HG03378 (cell line): ENCODE measurements around the gene LIMS3.
"Not testable (repeated sequence)": the region's sequence is repeated elsewhere in the genome, so short reads cannot be mapped to it uniquely, and the experiment has no call there.

Experiments
- ATAC-seq: cut with Tn5 transposase; IDR thresholded peaks from one replicate; pipeline ENCODE4 v1.9.1; 2021; ENCODE audit warnings: mild to moderate bottlenecking, moderate library complexity; ENCODE audit not compliant: unreplicated experiment

The LIMS3 gene, protein sequence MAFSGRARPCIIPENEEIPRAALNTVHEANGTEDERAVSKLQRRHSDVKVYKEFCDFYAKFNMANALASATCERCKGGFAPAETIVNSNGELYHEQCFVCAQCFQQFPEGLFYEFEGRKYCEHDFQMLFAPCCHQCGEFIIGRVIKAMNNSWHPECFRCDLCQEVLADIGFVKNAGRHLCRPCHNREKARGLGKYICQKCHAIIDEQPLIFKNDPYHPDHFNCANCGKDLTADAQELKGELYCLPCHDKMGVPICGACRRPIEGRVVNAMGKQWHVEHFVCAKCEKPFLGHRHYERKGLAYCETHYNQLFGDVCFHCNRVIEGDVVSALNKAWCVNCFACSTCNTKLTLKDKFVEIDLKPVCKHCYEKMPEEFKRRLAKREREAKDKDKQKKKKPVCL

DNA sequence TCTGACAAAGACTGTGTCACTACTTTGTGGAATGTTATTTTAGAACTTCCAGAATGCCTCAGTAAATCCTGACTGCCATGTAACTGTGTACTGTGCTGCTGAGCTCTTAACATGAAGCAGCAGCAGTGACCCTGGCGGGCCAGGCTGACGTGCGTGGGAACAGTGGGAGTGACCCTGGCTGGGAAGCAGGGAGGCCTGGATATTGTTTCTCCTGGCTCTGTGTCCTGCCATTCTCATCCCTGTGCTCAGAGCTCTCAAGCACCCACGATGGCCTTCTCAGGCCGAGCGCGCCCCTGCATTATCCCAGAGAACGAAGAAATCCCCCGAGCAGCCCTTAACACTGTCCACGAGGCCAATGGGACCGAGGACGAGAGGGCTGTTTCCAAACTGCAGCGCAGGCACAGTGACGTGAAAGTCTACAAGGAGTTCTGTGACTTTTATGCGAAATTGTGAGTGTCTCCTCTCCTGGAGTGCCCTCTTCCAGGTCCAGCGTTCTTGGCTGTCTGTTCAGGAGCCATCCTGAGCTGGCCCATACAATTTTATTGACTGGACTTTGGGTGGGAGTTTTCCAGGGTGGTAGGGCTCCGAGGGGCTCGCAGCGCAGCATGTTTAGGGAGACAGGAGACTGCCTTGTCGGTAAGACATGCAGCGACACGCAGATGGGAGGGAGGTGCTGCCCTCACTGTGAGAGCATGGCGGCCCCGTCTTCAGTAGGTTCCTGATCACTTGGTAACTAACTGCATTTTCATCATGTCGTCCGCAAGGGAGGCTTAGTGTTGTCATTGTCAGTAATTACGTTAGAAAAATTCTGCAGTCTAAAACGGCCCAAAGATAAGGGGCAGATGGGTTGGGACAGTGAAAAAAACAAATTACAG lies at the start of gene LIMS3:
Gene LIMS3 (plus strand): TSS at position 227 of the 875 bp plus-strand sequence. CDS start 41 bp downstream, at position 268.
- not testable (repeated sequence) for ATAC-seq

DNA sequence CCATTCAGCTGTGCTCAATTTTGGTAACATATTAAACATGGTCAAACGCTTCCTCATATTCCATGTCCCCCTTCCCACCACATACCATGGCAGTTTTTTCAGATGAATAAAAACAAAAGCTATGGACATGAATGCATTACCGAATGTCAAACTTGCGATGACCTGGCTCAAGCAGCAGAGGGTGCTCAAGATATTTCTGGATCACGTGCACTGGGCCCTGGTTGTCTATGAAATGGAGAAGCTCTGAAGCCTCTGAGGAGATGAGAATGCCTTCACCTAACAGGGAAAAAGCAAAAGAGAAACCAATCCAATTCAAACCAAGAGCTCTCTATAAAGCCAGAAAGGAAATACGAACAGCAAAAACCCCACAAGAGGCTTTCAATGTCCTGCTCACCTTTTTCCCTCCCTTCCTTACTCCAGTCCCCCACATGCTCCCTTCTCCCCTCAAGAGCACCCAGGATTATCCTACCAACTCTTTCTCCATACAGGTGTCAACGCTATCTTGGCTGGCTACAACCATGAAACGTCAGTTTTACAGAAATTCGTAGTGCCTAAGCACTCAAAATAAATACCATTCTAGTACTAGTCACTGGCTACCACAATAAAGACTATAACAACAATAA lies 27.2 kb upstream of the LIMS3 start:
- ATAC-seq = peak; percentile 69

DNA sequence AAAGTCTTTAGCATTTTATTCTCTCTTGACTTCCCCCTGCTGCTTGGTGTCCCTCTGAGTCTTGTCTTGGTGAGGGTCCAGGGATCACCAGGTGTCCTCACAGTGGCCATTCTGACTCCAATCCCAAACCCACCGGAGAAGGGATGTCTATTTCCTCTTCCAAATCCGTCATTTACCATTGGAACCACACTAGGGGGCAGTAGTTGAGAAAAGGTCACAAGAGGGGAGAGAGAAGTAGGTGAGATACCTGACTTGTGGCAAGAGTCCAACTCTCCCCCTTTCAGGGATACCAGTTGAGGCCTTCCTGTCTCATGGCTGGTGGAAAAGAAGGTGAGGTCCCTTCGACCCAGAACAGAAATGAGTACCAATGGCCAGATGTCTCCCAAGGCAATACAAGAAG lies 21.9 kb upstream of the LIMS3 start:
- not testable (repeated sequence) for ATAC-seq

DNA sequence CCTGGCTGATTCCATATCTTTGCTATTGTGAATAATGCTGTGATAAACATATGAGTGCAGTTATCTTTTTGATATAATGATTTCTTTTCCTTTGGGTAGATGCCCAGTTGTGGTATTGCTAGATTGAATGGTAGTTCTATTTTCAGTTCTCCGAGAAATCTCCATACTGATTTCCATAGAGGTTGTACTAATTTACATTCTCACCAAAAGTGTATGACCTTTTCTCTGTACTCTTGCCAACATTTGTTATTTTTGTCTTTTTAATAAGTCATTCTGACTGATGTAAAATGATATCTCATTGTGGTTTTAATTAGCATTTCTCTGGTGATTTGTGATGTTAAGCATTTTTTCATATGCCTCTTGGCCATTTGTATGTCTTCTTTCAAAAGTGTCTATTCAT lies 16.4 kb upstream of the LIMS3 start:
- not testable (repeated sequence) for ATAC-seq

DNA sequence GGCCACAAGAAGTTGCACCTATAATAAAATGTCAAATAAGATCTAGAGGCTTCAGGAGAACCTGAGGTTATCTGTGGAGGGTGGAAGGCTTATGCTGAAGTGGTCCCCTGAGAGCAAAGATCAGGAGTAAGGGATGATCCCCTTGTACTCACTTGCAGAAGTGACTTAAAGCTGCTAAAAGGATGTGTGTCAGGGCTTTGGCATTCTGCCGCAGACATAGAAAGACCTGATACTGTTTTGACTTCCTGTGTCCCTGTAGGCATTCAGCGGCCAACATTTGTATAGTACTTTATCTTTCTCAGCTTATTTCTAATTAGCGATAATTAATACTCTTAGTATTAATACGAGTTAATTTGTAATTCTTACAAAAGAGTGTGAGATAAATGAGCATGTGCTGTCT lies 10.1 kb upstream of the LIMS3 start:
- ATAC-seq = not testable (repeated sequence)

DNA sequence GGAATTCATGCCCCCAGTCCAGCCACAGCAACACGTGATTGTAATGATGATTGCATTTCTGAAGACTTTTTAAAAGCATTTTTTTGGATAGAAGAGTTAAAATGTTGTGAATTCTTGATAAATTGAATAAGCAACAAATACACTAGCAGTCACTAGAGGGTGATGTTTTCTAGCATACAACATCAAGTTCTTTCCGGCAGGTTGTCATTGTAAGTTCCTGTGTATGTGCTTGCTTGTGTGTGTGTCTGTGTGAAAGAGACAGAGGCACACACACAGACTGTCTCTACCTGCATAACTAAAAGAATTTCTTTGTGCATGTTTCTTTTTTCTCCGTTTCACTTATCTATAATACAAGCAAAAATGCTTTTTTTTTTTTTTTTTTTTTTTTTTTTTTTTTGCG lies 8.6 kb upstream of the LIMS3 start:
- ATAC-seq = not testable (repeated sequence)

DNA sequence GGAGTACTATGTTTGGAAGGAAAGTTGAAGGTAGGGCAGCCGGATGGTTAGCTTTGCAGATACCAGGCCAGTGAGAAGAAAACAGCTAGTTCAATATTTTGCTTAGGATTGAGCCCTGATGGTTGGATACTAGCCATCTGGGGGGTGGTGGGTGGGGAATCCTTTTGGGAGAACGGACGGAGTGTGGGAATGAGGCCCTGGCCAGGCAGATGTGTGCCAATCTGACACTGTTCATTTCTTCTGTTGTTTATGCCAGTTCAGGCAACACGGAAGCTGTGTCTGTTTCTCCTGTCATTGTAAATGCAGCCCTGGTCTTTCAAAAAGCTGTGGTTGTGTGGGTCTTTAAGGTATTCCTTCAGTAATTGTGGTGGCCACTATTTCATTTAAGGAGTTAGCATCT lies 7.5 kb upstream of the LIMS3 start:
- ATAC-seq = not testable (repeated sequence)

DNA sequence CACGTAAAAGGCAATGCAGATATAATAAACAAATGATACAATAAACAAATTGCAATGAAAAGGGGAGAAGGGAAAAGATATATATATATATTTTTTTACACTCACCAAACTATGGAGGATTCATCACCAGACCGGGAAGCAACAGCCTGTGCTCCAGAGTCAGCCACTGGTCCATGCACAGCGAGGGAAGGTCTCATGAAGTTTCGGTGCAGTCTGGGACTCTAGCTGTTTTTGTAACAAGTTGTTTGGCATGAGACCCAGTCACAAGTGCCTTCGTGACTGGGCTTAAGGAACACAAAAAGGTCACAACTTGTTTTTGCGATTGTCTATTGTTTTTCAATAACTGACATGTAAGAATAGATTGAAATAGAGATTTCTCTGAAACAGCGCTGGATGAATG lies 4.8 kb upstream of the LIMS3 start:
- ATAC-seq = not testable (repeated sequence)

DNA sequence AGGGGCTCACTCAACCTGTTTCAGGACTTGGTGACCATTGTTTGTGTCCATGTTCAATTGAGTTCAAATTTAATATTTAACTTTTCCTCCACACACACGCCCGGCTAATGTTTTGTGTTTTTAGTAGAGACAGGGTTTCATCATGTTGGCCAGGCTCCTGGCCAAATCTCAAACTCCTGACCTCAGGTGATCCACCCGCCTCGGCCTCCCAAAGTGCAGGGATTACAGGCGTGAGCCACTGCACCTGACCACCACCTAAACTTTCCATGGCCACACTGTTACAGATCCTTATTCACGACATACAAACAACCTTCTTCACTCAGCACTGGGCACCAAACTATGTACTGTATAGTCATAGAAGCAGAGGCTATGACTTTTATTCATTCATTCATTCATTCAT lies 4.3 kb upstream of the LIMS3 start:
- not testable (repeated sequence) for ATAC-seq

DNA sequence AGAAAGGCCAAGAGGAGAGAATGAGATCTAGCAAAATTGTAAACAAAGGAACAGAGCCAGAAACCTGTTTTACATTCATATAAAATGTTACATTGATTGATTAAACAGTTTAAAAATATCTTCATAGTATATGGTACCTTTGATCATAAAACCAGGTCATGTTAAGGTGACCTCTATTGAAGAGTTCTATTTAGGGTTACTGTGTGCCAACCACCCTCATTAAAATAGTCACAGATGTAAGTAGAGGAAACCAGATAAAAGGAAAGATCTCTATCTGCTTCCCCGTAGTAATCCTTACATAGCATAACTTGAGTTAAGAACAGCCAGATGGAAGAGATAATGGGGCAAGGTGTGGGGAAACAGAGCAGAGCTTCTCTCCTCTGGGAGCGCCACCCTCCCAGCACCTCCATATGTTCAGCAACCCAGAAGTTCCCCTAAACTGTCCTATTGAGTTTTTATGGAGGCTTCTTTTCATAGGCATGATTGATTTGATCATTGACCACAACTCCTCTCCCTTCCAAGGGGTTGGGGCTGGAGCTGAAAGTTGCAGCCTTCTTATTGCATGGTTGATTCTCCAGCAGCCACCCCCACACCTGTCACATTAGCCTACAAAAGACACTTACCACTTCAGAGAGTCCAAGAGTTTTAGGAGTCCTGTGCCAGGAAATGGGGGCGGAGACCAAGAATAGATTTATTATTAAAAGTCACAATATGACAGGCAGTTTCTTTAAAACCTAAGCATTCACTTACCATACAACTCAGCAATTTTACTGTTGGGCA lies 3.2 kb upstream of the LIMS3 start:
- ATAC-seq = not testable (repeated sequence)

DNA sequence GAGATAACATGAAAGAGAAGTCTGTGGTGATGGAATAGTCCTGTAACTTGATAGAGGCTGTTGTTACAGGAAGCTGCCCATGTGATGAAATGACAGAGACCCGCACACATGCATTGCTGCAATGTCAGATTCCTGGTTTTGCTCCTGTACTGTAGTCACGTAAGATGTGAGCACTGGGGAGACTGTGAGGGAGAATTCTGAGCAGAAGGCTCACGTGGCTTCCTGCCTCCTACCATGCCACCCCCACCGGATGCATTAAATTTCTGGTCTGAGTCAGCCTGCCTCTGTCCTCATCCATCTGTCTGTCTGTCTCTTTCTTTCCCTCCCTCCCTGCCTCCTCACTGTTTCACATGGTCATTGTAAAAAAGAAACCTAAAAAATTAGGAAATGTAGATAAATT lies 2.3 kb upstream of the LIMS3 start:
- peak; percentile 90 for ATAC-seq

DNA sequence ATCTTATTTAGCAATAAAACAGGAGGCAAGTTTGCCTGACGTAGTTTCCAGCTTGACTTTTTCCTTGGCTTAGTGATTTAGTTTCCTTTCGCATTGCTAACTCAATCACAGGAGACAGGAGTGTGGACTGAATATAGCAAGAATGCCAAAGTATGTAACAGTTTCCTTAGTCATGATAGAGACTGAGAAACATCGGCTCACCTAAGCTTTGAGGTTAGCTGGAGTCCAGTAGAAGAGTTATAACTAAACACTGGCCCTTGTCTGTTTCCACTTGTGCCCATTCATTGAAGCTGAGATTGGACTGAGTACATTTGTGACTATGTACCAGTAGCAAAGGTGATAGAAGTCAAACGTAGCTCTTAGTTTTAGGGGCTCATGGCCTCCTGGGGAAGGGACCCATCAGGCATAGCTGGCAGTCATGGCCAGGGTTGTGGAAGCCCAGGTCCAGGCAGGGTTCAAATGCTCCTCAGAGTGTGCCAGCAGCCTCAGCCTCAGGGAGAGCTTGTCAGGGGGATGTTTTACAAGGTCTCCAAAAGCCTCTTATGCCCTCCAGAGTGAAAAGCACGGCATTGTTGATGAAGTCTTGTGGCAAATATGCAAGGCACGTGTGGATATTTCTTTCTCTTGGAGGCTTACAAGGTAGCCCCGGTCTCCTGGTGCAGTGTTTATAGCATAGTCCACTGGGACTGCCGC lies 573 bp upstream of the LIMS3 start:
- not testable (repeated sequence) for ATAC-seq

DNA sequence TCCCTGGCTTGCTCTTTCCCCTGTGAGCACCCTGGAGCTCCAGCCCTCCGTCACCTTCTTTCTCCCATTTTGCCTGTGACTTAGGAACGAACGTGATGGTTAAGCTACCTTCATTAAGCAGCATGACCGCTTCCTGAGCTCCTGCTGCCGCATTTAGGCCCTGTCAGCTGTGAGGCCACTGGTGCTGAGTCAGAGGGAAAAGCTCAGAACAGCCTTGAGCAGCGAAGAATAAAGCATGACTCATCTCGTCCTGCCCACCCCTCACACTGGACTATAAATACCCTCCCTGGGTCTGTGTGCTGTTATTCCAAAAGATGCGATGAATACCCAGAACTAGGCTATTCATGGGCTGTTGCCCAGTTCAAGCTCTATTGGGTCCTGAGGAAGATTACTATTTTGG lies 7.3 kb downstream of the LIMS3 start:
- peak; percentile 88 for ATAC-seq

DNA sequence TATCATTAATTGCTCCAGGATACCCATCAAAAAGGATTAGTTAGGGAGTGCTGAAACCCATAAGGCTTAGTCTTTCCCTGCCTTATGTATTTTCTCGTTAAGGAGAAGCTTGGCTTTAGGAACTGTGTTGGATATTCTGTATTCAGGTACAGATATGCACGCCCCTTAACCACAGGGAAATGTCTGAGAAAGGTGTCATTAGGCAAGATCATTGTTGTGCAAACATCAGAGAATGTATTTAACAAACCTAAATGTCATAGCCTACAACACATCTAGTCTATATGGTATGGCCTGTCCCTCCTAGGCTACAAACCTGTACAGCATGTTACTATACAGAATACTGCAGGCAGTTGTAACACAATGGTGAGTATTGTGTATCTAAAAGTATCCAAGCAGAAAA lies 10.1 kb downstream of the LIMS3 start:
- not testable (repeated sequence) for ATAC-seq

DNA sequence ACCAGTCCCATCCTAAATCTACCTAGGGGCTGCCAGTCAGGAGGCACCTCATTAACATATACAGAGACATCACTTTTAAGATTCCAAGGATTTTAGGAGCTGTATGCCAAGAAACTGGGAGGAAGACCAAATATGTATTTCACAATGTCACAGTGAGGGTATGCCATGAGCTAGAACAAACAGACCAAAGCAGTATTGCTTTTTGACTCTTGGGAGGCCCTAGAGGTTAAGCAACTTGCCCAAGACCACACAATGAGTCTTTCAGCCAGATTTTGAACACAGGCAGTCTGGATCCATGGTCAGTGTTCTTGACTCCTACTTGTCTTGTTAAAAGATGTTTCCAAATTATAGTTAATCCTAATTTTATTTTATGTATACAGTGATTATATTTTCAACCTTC lies 12.3 kb downstream of the LIMS3 start:
- ATAC-seq = not testable (repeated sequence)

DNA sequence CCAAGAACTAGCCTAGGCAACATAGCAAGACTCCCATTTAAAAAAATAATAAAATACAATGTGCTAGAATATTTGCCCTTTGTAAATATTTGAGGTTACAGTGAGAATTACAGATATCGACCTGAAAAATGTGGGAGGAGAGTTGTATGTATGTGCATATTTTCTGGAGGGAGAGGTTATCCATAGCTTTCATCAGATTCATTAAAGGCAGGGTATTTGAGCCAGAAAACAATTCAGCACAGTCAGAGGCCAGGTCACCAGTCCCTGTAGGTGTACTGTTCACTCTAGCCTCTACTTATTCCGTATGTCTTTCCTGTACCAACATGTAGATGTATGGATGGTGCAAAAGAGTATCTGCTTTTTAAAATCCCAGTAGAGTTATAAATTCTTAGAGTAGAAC lies 15.4 kb downstream of the LIMS3 start:
- not testable (repeated sequence) for ATAC-seq

DNA sequence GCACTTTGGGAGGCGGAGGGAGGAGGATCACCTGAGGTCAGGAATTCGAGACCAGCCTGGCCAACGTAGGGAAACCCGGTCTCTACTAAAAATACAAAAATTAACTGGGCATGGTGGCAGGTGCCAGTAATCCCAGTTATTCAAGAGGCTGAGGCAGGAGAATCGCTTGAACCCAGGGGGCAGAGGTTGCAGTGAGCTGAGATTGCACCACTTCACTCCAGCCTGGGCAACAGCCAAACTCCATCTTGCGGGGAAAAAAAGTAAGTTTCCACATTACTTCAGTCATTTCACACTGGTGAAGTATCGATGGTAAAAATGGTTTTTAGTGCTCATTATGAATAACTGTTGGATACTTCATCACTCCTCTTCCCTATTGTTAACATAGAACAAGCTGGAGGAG lies 16.1 kb downstream of the LIMS3 start:
- ATAC-seq = not testable (repeated sequence)

DNA sequence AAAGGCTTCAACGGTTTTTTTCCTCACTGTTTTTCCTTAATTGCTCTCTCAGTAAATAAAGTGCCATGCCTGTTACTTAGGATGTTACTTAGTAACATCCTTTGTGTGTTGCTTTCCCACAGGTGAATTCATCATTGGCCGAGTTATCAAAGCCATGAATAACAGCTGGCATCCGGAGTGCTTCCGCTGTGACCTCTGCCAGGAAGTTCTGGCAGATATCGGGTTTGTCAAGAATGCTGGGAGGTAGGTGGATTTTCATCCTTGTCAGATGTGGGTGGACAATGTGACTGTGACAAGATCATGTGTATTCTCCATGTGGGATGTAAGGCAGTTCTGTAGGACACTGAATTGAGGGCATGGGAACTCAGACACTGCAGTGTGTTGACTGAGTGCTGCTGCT lies 17.3 kb downstream of the LIMS3 start:
- ATAC-seq = not testable (repeated sequence)

DNA sequence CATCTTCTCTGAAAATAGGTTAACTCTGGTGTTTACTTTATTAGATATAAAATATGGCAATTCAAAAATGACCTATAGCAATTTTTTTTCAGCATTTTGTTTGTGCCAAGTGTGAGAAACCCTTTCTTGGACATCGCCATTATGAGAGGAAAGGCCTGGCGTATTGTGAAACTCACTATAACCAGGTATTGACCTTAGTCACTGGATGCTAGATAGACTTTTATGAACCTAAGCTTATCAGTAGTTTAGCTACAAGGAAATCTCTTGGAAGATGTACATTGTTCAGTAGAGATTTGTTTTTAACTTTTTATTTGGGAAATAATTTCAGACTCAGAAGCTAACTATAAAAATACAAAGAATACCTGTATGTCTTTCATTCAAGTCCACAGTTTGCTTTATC lies 21.7 kb downstream of the LIMS3 start:
- ATAC-seq = not testable (repeated sequence)
